Cardiac muscle cell (in vitro differentiated cells and primary cell): ENCODE measurements around the gene PCDHB14. TPM values are rescaled to one million over a fixed set of nuclear protein-coding genes. Genes with fewer than 3 reads are reported as not detected.
"Not testable (repeated sequence)": the region's sequence is repeated elsewhere in the genome, so short reads cannot be mapped to it uniquely, and the experiment has no call there.

ENCODE experiments used
- DNase-seq, 2 donors: peaks; one replicate each; pipeline versions ENCODE4 v3.0.0 to v3.0.0-alpha.2; 2010 to 2017; ENCODE audit warnings: low read depth in 1 of 2, low spot score in 1 of 2
- H3K27ac ChIP-seq: fragments of 200-600 bp; sonication (generic); 2 replicates; pipeline ENCODE4 v1.5.1; 2016
- H3K27me3 ChIP-seq: fragments of 200-600 bp; sonication (generic); 2 replicates; pipeline ENCODE4 v1.6.0; 2016; ENCODE audit warnings: control low read depth
- H3K36me3 ChIP-seq: fragments of 200-600 bp; sonication (generic); 2 replicates; pipeline ENCODE4 v1.5.1; 2016; ENCODE audit warnings: control low read depth
- H3K4me1 ChIP-seq: fragments of 200-600 bp; sonication (generic); 2 replicates; pipeline ENCODE4 v1.8.1; 2017; ENCODE audit warnings: low read depth, mild to moderate bottlenecking, mixed run types
- H3K4me3 ChIP-seq: fragments of 200-600 bp; sonication (generic); 2 replicates; pipeline ENCODE4 v1.5.1; 2016; ENCODE audit warnings: mild to moderate bottlenecking
- H3K9me3 ChIP-seq: fragments of 200-600 bp; sonication (generic); 2 replicates; pipeline ENCODE4 v1.5.1; 2017; ENCODE audit warnings: low read depth, mild to moderate bottlenecking, control low read depth
- CTCF ChIP-seq: IDR thresholded peaks from 2 replicates; pipeline ENCODE4 v1.5.1; 2012; ENCODE audit warnings: low read depth, mild to moderate bottlenecking, low read length
- polyA plus RNA-seq: library from polyadenylated mRNA; unstranded; fragments of >200 nt; fragmentation: Nextera tagmentation; extraction: Ambion mirVana; gene quantifications from 2 replicates; pipeline ENCODE4 v1.2.1, GENCODE V29; 2016
- total RNA-seq: library from RNA; depleted of rRNA; stranded (reverse); fragments of >200 nt; gene quantifications from 2 replicates; pipeline ENCODE4 v1.2.3, GENCODE V29; 2016

PCDHB14 gene
- total and polyA plus RNA-seq, 2 experiments from 2014 or later = 11.8 to 17.3 TPM

- Histone ChIP-seq H3K36me3 (no peaks in the 10 kb centered on the region), H3K9me3 (no peaks in the 10 kb centered on the region), H3K4me1 (no peaks in the 10 kb centered on the region), H3K4me3 (no peak overlapping the region), H3K27ac (no peak overlapping the region), H3K27me3 (peaks cover 10% of the 10 kb centered on the region)
- DNase-seq = no peak
- TF ChIP-seq CTCF = no peak
Measured at GRCh38 chr5:141196363-141196762, 26.8 kb upstream of the PCDHB14 start.

GRCh38 chr5:141199359-141200235 is 23.5 kb upstream of the PCDHB14 start, which contains the start of gene PCDHB11:
TSS of gene PCDHB11 (plus strand) at chr5:141199627. CDS start at chr5:141199775, 148 bp downstream.
- no peaks in the 10 kb centered on the region for H3K9me3 ChIP-seq
- H3K36me3 ChIP-seq = no peaks in the 10 kb centered on the region
- H3K27ac ChIP-seq = no peak within 1 kb of the TSS
- H3K4me3 ChIP-seq = peak within 1 kb of the TSS; percentile 16
- peak in 1 of 2 donors; percentile 34 for DNase-seq
- no peaks in the 10 kb centered on the region for H3K4me1 ChIP-seq
- no peak for TF ChIP-seq CTCF
- H3K27me3 ChIP-seq = peaks cover 15% of the 10 kb centered on the region

GRCh38 chr5:141201126-141201525 is 22.0 kb upstream of the PCDHB14 start:
- H3K4me1 ChIP-seq, H3K36me3 ChIP-seq, DNase-seq, H3K4me3 ChIP-seq, H3K9me3 ChIP-seq, H3K27ac ChIP-seq: not testable (repeated sequence)
- peaks cover 15% of the 10 kb centered on the region for H3K27me3 ChIP-seq

GRCh38 chr5:141201646-141202045 is 21.5 kb upstream of the PCDHB14 start:
- H3K27ac ChIP-seq, H3K4me1 ChIP-seq, H3K4me3 ChIP-seq, DNase-seq, H3K36me3 ChIP-seq, H3K9me3 ChIP-seq: not testable (repeated sequence)
- peaks cover 15% of the 10 kb centered on the region for H3K27me3 ChIP-seq

- no peaks in the 10 kb centered on the region for H3K36me3 ChIP-seq
- no peaks in the 10 kb centered on the region for H3K27me3 ChIP-seq
- H3K4me1 ChIP-seq = no peaks in the 10 kb centered on the region
- no peak within 1 kb of the TSS for H3K27ac ChIP-seq
- peak within 1 kb of the TSS; percentile 24 for H3K4me3 ChIP-seq
- no peak for TF ChIP-seq CTCF
- DNase-seq = peak in 1 of 2 donors; percentile 49
- peaks cover 3% of the 10 kb centered on the region for H3K9me3 ChIP-seq
Measured at GRCh38 chr5:141208478-141208877, 14.7 kb upstream of the PCDHB14 start, which contains the start of gene PCDHB12. TSS of gene PCDHB12 (plus strand) at chr5:141208719. CDS start at chr5:141208908, 189 bp downstream.

GRCh38 chr5:141210281-141210680 is 12.9 kb upstream of the PCDHB14 start:
- not testable (repeated sequence) for H3K4me3 ChIP-seq, DNase-seq

GRCh38 chr5:141210849-141211248 is 12.3 kb upstream of the PCDHB14 start:
- not testable (repeated sequence) for H3K27ac ChIP-seq, H3K36me3 ChIP-seq, H3K9me3 ChIP-seq, H3K4me1 ChIP-seq, H3K27me3 ChIP-seq, DNase-seq, H3K4me3 ChIP-seq

More at GRCh38 chr5:141210281-141210680, 12.9 kb upstream of the PCDHB14 start:
- H3K4me1 ChIP-seq, H3K9me3 ChIP-seq, H3K27ac ChIP-seq, H3K36me3 ChIP-seq, H3K27me3 ChIP-seq: not testable (repeated sequence)

GRCh38 chr5:141213656-141214339 is 9.3 kb upstream of the PCDHB14 start, which contains the start of gene PCDHB13:
TSS of gene PCDHB13 (plus strand) at chr5:141213919. CDS start at chr5:141214124, 205 bp downstream.
- not testable (repeated sequence) for H3K27ac ChIP-seq, H3K4me3 ChIP-seq
- peak; percentile 26 to 71 for DNase-seq

GRCh38 chr5:141214583-141214982 is 8.6 kb upstream of the PCDHB14 start:
- not testable (repeated sequence) for H3K36me3 ChIP-seq, H3K9me3 ChIP-seq, DNase-seq, H3K4me3 ChIP-seq, H3K27me3 ChIP-seq, H3K4me1 ChIP-seq, H3K27ac ChIP-seq

More at GRCh38 chr5:141213656-141214339, 9.3 kb upstream of the PCDHB14 start, which contains the start of gene PCDHB13:
- not testable (repeated sequence) for H3K36me3 ChIP-seq, H3K9me3 ChIP-seq, H3K4me1 ChIP-seq, H3K27me3 ChIP-seq

GRCh38 chr5:141215504-141215903 is 7.6 kb upstream of the PCDHB14 start:
- H3K36me3 ChIP-seq, H3K27me3 ChIP-seq, DNase-seq, H3K9me3 ChIP-seq, H3K4me1 ChIP-seq, H3K27ac ChIP-seq, H3K4me3 ChIP-seq: not testable (repeated sequence)
